Activated B cell treated with CpG ODN at 0.5 μM for 24 hours (primary cell): ENCODE data around the gene KIF26B. TPM values are rescaled to one million over a fixed set of nuclear protein-coding genes. Genes with fewer than 3 reads are reported as not detected.

ENCODE experiments used
- ATAC-seq: fragments of 200-7000 bp; cut with Tn5 transposase; one replicate; pipeline ENCODE4 v1.10.0; 2021; ENCODE audit warnings: low read depth, mild to moderate bottlenecking, moderate library complexity
- CTCF ChIA-PET: fragments of 350-600 bp; sonication (Branson Sonifier 250); formaldehyde crosslinking; loops from one replicate; lab custom pipeline; 2021; ENCODE audit warnings: antibody characterized with exemption; lab: Charles Lee
- POLR2A ChIA-PET: fragments of 350-600 bp; sonication (Branson Sonifier 250); formaldehyde crosslinking; loops from one replicate; lab custom pipeline; 2021; ENCODE audit warnings: antibody characterized with exemption; lab: Charles Lee
- DNase-seq: peaks from one replicate; pipeline ENCODE4 v3.0.0; 2022
- H3K27ac Mint-ChIP-seq: one replicate; pipeline ENCODE4 v1.8.0; 2020; ENCODE audit warnings: mixed read lengths
- H3K27me3 Mint-ChIP-seq: one replicate; pipeline ENCODE4 v1.8.0; 2021; ENCODE audit warnings: mixed read lengths
- H3K36me3 Mint-ChIP-seq: one replicate; pipeline ENCODE4 v1.8.0; 2021; ENCODE audit warnings: low read depth, mixed read lengths
- H3K4me1 Mint-ChIP-seq: one replicate; pipeline ENCODE4 v1.8.0; 2021; ENCODE audit warnings: mixed read lengths
- H3K4me3 Mint-ChIP-seq: one replicate; pipeline ENCODE4 v1.8.0; 2020; ENCODE audit warnings: mild to moderate bottlenecking, mixed read lengths
- H3K9me3 Mint-ChIP-seq: one replicate; pipeline ENCODE4 v1.8.0; 2020; ENCODE audit warnings: mixed read lengths
- CTCF ChIP-seq: fragments of 200-600 bp; IDR thresholded peaks from one replicate; pipeline ENCODE4 v1.8.0; 2022; ENCODE audit warnings: antibody characterized with exemption, mild to moderate bottlenecking
- intact Hi-C: fragments of 100-400 bp; cut with micrococcal nuclease; formaldehyde crosslinking; loops from one replicate; pipeline ENCODE4 v1.15.1; 2024
- total RNA-seq: library from RNA; stranded (reverse); gene quantifications from 2 replicates; pipeline ENCODE4 v1.2.3, GENCODE V29; 2022

KIF26B gene
- total RNA-seq, 1 donor from 2014 or later: 1.7 TPM

- ATAC-seq (no peak), DNase-seq (no peak)
- Mint-ChIP-seq H3K4me3 (no peak overlapping the region), H3K4me1 (no peaks in the 10 kb centered on the region), H3K36me3 (no peaks in the 10 kb centered on the region), H3K27ac (no peak overlapping the region), H3K27me3 (no peaks in the 10 kb centered on the region), H3K9me3 (no peaks in the 10 kb centered on the region)
- POLR2A ChIA-PET: no interaction called here
- CTCF ChIA-PET: no interaction called here
- no peak for TF ChIP-seq CTCF
- intact Hi-C loops: no loop called here
These were observed 28.6 kb downstream of the KIF26B start for GRCh38 chr1:245183429-245183828.

GRCh38 chr1:245184779-245185178 lies 30.0 kb downstream of the KIF26B start:
- H3K4me1 Mint-ChIP-seq: no peaks in the 10 kb centered on the region
- ATAC-seq: no peak
- peaks cover 2% of the 10 kb centered on the region for H3K27me3 Mint-ChIP-seq
- no peak overlapping the region for H3K27ac Mint-ChIP-seq
- no peak for TF ChIP-seq CTCF
- H3K4me3 Mint-ChIP-seq: no peak overlapping the region
- CTCF ChIA-PET: no interaction called here
- POLR2A ChIA-PET: no interaction called here
- intact Hi-C loops: no loop called here
- no peak for DNase-seq
- H3K9me3 Mint-ChIP-seq: no peaks in the 10 kb centered on the region
- no peaks in the 10 kb centered on the region for H3K36me3 Mint-ChIP-seq

GRCh38 chr1:245188403-245188802 lies 33.6 kb downstream of the KIF26B start:
- no peaks in the 10 kb centered on the region for H3K9me3 Mint-ChIP-seq
- ChIA-PET CTCF (interaction anchor here (1.0 kb wide), 1 partner anchor 32 kb away, joined by 4 read pairs; no protein-coding TSS in a partner anchor), POLR2A (no interaction called here)
- intact Hi-C loops: no loop called here
- ATAC-seq (no peak), DNase-seq (no peak)
- H3K27me3 Mint-ChIP-seq: peaks cover 2% of the 10 kb centered on the region
- no peak overlapping the region for H3K4me3 Mint-ChIP-seq
- TF ChIP-seq CTCF: no peak
- no peaks in the 10 kb centered on the region for H3K4me1 Mint-ChIP-seq
- no peaks in the 10 kb centered on the region for H3K36me3 Mint-ChIP-seq
- no peak overlapping the region for H3K27ac Mint-ChIP-seq

GRCh38 chr1:245195398-245195797 lies 40.6 kb downstream of the KIF26B start:
- H3K27ac Mint-ChIP-seq: no peak overlapping the region
- DNase-seq: no peak
- H3K9me3 Mint-ChIP-seq: no peaks in the 10 kb centered on the region
- no peak overlapping the region for H3K4me3 Mint-ChIP-seq
- no peak for TF ChIP-seq CTCF
- H3K4me1 Mint-ChIP-seq: no peaks in the 10 kb centered on the region
- H3K27me3 Mint-ChIP-seq: peaks cover 21% of the 10 kb centered on the region
- no peak for ATAC-seq
- ChIA-PET CTCF (no interaction called here), POLR2A (no interaction called here)
- intact Hi-C loops: no loop called here
- H3K36me3 Mint-ChIP-seq: no peaks in the 10 kb centered on the region

- POLR2A ChIA-PET: no interaction called here
- no peaks in the 10 kb centered on the region for H3K4me1 Mint-ChIP-seq
- no peak overlapping the region for H3K4me3 Mint-ChIP-seq
- H3K9me3 Mint-ChIP-seq: no peaks in the 10 kb centered on the region
- DNase-seq (no peak), ATAC-seq (no peak)
- no peak overlapping the region for H3K27ac Mint-ChIP-seq
- CTCF ChIA-PET: no interaction called here
- no peaks in the 10 kb centered on the region for H3K36me3 Mint-ChIP-seq
- peaks cover 21% of the 10 kb centered on the region for H3K27me3 Mint-ChIP-seq
- intact Hi-C loops: no loop called here
- no peak for TF ChIP-seq CTCF
These were observed 42.3 kb downstream of the KIF26B start for GRCh38 chr1:245197121-245197520.
